Neural crest cell (in vitro differentiated cells): ENCODE results near the gene FCGBP. TPM values are rescaled to one million over a fixed set of nuclear protein-coding genes. Genes with fewer than 3 reads are reported as not detected.
"Not testable (repeated sequence)": the region's sequence is repeated elsewhere in the genome, so short reads cannot be mapped to it uniquely, and the experiment has no call there.

Experiments used
- DNase-seq: peaks from one replicate; pipeline ENCODE4 v3.0.0; 2021; ENCODE audit warnings: low read depth, mixed read lengths, low spot score
- H3K27ac Mint-ChIP-seq: one replicate; pipeline ENCODE4 v1.8.0; 2021; ENCODE audit warnings: mild to moderate bottlenecking, mixed read lengths; ENCODE audit not compliant: unreplicated experiment
- H3K27me3 Mint-ChIP-seq: 2 replicates; pipeline ENCODE4 v1.8.0; 2021; ENCODE audit warnings: low read depth, mild to moderate bottlenecking, mixed read lengths
- H3K36me3 Mint-ChIP-seq: 2 replicates; pipeline ENCODE4 v1.8.0; 2021; ENCODE audit warnings: low read depth, mild to moderate bottlenecking, mixed read lengths
- H3K4me1 Mint-ChIP-seq: 2 replicates; pipeline ENCODE4 v1.8.0; 2021; ENCODE audit warnings: mixed read lengths
- H3K4me3 Mint-ChIP-seq: one replicate; pipeline ENCODE4 v1.8.0; 2021; ENCODE audit warnings: mild to moderate bottlenecking, mixed read lengths
- H3K9me3 Mint-ChIP-seq: 2 replicates; pipeline ENCODE4 v1.8.0; 2021; ENCODE audit warnings: mixed read lengths
- CTCF ChIP-seq: fragments of 200-600 bp; sonication (generic); conservative IDR thresholded peaks from 2 replicates; pipeline ENCODE4 v1.5.0; 2021; ENCODE audit warnings: antibody characterized with exemption, mild to moderate bottlenecking
- total RNA-seq: library from RNA; stranded (reverse); gene quantifications from 2 replicates; pipeline ENCODE4 v1.2.1, GENCODE V29; 2021

The FCGBP gene
- total RNA-seq, 1 donor from 2014 or later, result 1.0 TPM

- not testable (repeated sequence) for H3K9me3 Mint-ChIP-seq, H3K27ac Mint-ChIP-seq, H3K36me3 Mint-ChIP-seq, H3K27me3 Mint-ChIP-seq, H3K4me1 Mint-ChIP-seq, H3K4me3 Mint-ChIP-seq
- peak; percentile 72 for TF ChIP-seq CTCF
- peak; percentile 71 for DNase-seq
Observed at GRCh38 chr19:39897511-39898245, 36.8 kb downstream of the FCGBP start.

- peak overlapping the region; percentile 73 for H3K27ac Mint-ChIP-seq
- not testable (repeated sequence) for H3K4me1 Mint-ChIP-seq, H3K4me3 Mint-ChIP-seq, H3K9me3 Mint-ChIP-seq, H3K27me3 Mint-ChIP-seq, DNase-seq, H3K36me3 Mint-ChIP-seq
Observed at GRCh38 chr19:39895096-39895495, 39.3 kb downstream of the FCGBP start.

- H3K27ac Mint-ChIP-seq, H3K4me1 Mint-ChIP-seq, DNase-seq, H3K36me3 Mint-ChIP-seq, H3K9me3 Mint-ChIP-seq, H3K27me3 Mint-ChIP-seq, H3K4me3 Mint-ChIP-seq: not testable (repeated sequence)
Observed at GRCh38 chr19:39894236-39894606, 40.2 kb downstream of the FCGBP start.

- not testable (repeated sequence) for H3K4me3 Mint-ChIP-seq, H3K9me3 Mint-ChIP-seq, H3K4me1 Mint-ChIP-seq, H3K27ac Mint-ChIP-seq, DNase-seq, H3K27me3 Mint-ChIP-seq, H3K36me3 Mint-ChIP-seq
Observed at GRCh38 chr19:39893366-39894235, 40.8 kb downstream of the FCGBP start.

- not testable (repeated sequence) for H3K9me3 Mint-ChIP-seq, H3K4me3 Mint-ChIP-seq, H3K4me1 Mint-ChIP-seq, H3K27me3 Mint-ChIP-seq, H3K36me3 Mint-ChIP-seq, DNase-seq
- H3K27ac Mint-ChIP-seq, result peak overlapping the region; percentile 51
Observed at GRCh38 chr19:39892506-39892902, 41.9 kb downstream of the FCGBP start.

GRCh38 chr19:39891660-39892505, 42.6 kb downstream of the FCGBP start:
- DNase-seq, H3K4me1 Mint-ChIP-seq, H3K27me3 Mint-ChIP-seq, H3K4me3 Mint-ChIP-seq, H3K36me3 Mint-ChIP-seq, H3K9me3 Mint-ChIP-seq: not testable (repeated sequence)
- peak overlapping the region; percentile 51 for H3K27ac Mint-ChIP-seq

- no peaks in the 10 kb centered on the region for H3K9me3 Mint-ChIP-seq
- TF ChIP-seq CTCF, result no peak
- no peaks in the 10 kb centered on the region for H3K36me3 Mint-ChIP-seq
- H3K27ac Mint-ChIP-seq, result no peak overlapping the region
- no peak for DNase-seq
- H3K27me3 Mint-ChIP-seq, result no peaks in the 10 kb centered on the region
- no peak overlapping the region for H3K4me3 Mint-ChIP-seq
- no peaks in the 10 kb centered on the region for H3K4me1 Mint-ChIP-seq
Observed at GRCh38 chr19:39890755-39891551, 43.5 kb downstream of the FCGBP start.

GRCh38 chr19:39889872-39890754, 44.3 kb downstream of the FCGBP start:
- not testable (repeated sequence) for H3K9me3 Mint-ChIP-seq, H3K27me3 Mint-ChIP-seq, H3K27ac Mint-ChIP-seq

GRCh38 chr19:39887456-39887951, 46.9 kb downstream of the FCGBP start:
- DNase-seq, H3K4me1 Mint-ChIP-seq, H3K9me3 Mint-ChIP-seq, H3K27ac Mint-ChIP-seq, H3K36me3 Mint-ChIP-seq, H3K27me3 Mint-ChIP-seq, H3K4me3 Mint-ChIP-seq: not testable (repeated sequence)

More at GRCh38 chr19:39889872-39890754, 44.3 kb downstream of the FCGBP start:
- not testable (repeated sequence) for H3K36me3 Mint-ChIP-seq, DNase-seq, H3K4me3 Mint-ChIP-seq, H3K4me1 Mint-ChIP-seq
